Measurements from ENCODE around the gene ITIH3.

DNA sequence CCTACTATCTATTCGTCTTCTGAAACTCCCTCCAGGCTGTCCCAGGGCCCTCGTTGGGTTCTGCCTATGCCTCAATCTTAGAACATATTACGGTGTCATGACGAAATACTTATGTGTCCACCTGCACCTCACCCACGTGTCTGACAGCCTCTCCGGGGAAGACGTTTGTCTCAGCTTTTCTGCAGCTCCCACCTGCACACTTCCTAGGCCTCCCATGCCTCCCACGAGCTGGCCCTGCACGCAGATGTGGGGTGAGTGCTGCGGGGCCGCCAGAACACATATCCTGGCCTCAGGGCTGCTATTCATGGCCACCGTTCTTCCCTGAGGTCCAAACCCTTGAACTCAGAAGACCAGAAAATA is 47.4 kb downstream of the ITIH3 start:
- TF ChIP-seq SP1 (IDR thresholded peaks at IDR 0.05) (no peak), SUZ12 (IDR thresholded peaks at IDR 0.05) (no peak), FOXM1 (IDR thresholded peaks at IDR 0.05; ENCODE audit: borderline replicate concordance) (no peak), ELF4 (IDR thresholded peaks at IDR 0.05) (no peak), NFRKB (IDR thresholded peaks at IDR 0.05) (no peak), TARDBP (IDR thresholded peaks at IDR 0.05) (no peak), CTBP1 (IDR thresholded peaks at IDR 0.05; ENCODE audit: borderline replicate concordance) (no peak), HDGF (IDR thresholded peaks at IDR 0.05; ENCODE audit: borderline replicate concordance) (no peak), FOXA1 (IDR thresholded peaks at IDR 0.05) (no peak)

Measured in HEK293T (cell line).